PFSK-1 (cell line): ENCODE measurements around the gene NARF.

Experiments
- FOXP2 ChIP-seq: optimal IDR thresholded peaks from 2 replicates; pipeline ENCODE3; 2011; ENCODE audit warnings: borderline replicate concordance, control low read depth, inconsistent platforms; ENCODE audit not compliant: insufficient read depth; ENCODE audit errors: extremely low read length, extremely low read depth
- POLR2AphosphoS5 ChIP-seq: IDR thresholded peaks from 2 replicates; pipeline ENCODE4 v1.6.1; 2012; ENCODE audit warnings: low read depth, mild to moderate bottlenecking, control low read depth, low read length, moderate library complexity
- REST ChIP-seq, 2 experiments: IDR thresholded peaks; 2 replicates each; pipeline versions ENCODE4 v1.6.1 to v1.8.0; 2011 to 2012; ENCODE audit warnings: low read depth in 2 of 2, low read length in 2 of 2, control low read depth in 1 of 2, inconsistent platforms in 1 of 2, mild to moderate bottlenecking in 1 of 2, moderate library complexity in 1 of 2; ENCODE audit not compliant: insufficient read depth in 1 of 2
- SIN3A ChIP-seq: IDR thresholded peaks from 2 replicates; pipeline ENCODE4 v1.6.1; 2012; ENCODE audit warnings: mild to moderate bottlenecking, low read length, moderate library complexity, borderline replicate concordance; ENCODE audit not compliant: insufficient read depth
- TAF1 ChIP-seq: IDR thresholded peaks from 2 replicates; pipeline ENCODE4 v1.6.1; 2012; ENCODE audit warnings: low read length, control low read depth, borderline replicate concordance; ENCODE audit not compliant: insufficient read depth

NARF gene

GRCh38 chr17:82458885-82459424 is 414 bp downstream of the NARF start:
- TF ChIP-seq FOXP2: no peak
- TF ChIP-seq SIN3A: no peak
- 0 out of 4 replicates have a peak, but pooled peaks of 1 of the 2 experiments have one; percentile 5 for TF ChIP-seq REST (IDR thresholded peaks at IDR 0.05; ENCODE audit: insufficient read depth in 1 of 2, low read depth in 2 of 2, low read length in 2 of 2)
- TF ChIP-seq TAF1: no peak
- TF ChIP-seq POLR2AphosphoS5: no peak

- TF ChIP-seq SIN3A (no peak), TAF1 (no peak), POLR2AphosphoS5 (no peak), FOXP2 (no peak), REST (IDR thresholded peaks at IDR 0.05; ENCODE audit: insufficient read depth in 1 of 2, low read depth in 2 of 2, low read length in 2 of 2) (no peak)
Observed at GRCh38 chr17:82461827-82462524, 3.4 kb downstream of the NARF start.

- no peak for TF ChIP-seq POLR2AphosphoS5
- no peak for TF ChIP-seq SIN3A
- TF ChIP-seq FOXP2: no peak
- no peak for TF ChIP-seq TAF1
- no peak for TF ChIP-seq REST (IDR thresholded peaks at IDR 0.05; ENCODE audit: insufficient read depth in 1 of 2, low read depth in 2 of 2, low read length in 2 of 2)
Observed at GRCh38 chr17:82463391-82463790, 4.8 kb downstream of the NARF start.

GRCh38 chr17:82463925-82464566 is 5.5 kb downstream of the NARF start:
- TF ChIP-seq FOXP2: no peak
- no peak for TF ChIP-seq REST (IDR thresholded peaks at IDR 0.05; ENCODE audit: insufficient read depth in 1 of 2, low read depth in 2 of 2, low read length in 2 of 2)
- TF ChIP-seq SIN3A: no peak
- no peak for TF ChIP-seq TAF1
- no peak for TF ChIP-seq POLR2AphosphoS5
